CD4-positive, alpha-beta T cell treated with Interleukin-17A for 1 hour (primary cell): ENCODE measurements around the gene CLDN4.

Source experiments
- DNase-seq: peaks from one replicate; pipeline ENCODE4 v3.0.0-alpha.2; 2020

CLDN4 gene

GRCh38 chr7:73876973-73877372, 46.2 kb downstream of the CLDN4 start:
- no peak for DNase-seq

DNA sequence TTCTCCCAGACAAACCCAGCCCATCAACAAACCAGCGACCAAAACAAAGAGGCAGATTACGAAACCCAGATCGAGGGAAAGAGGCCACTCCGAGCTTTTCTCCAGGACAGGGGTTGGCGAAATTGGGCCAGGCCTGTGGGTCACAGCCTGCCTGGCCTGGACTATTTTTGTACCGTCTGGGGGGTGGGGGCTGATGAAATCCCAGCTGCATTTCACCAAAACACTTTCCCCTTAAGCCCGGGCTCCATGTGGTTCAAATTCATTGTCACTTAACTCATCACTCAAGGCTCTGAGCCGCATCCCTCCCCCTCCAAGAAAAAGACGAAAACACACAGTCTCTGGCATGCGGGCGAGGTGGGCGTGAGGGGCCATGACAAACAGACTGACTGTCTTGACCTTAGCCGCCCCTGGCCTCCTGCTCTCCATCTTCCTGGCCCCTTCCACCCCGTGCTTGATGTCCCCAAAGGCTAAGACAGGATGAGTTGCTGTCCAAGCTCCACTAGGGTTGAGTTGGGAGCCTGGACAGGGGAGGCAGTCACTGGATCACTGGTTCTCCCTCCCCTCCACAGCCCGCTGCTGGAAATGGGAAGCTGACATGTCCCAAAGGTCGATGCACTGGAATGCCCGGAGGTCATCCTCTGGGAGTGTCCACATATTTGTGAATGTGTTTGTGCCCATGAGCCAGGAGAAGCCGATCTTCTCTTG, 49.3 kb downstream of the CLDN4 start:
- no peak for DNase-seq

DNA sequence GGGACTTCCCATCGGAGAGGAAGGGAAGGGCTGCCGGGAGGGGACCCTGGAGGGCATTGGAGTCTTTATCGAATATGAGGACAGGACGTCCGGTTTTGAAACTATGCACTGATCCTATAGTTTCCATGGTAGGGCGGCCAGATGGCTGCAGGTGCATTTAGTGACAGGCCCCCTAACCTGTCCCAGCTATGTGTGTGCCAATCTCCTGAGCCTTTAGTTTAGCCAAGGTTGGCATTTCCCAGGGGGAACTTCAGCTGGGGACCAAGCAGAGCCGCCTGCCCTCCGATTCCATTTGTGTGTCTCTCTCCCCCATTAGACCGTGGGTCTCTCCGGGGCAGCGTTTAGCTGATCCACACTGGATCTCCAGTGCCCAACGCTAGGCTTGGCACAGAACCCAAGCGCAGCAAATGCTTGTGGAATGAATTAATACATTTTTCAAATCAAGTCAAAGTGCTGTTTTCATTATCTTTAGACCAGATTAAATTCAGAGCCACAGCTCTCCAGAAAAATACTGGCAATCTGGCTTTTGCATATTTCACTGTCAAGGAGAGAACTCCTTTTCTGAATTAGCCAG, 50.0 kb downstream of the CLDN4 start:
- no peak for DNase-seq

- no peak for DNase-seq
These were observed 50.7 kb downstream of the CLDN4 start for GRCh38 chr7:73881352-73882046.

- DNase-seq = no peak
These were observed 51.2 kb downstream of the CLDN4 start for GRCh38 chr7:73882047-73882402.
